Natural killer cell (primary cell): ENCODE data around the gene P2RX6. TPM values are rescaled to one million over a fixed set of nuclear protein-coding genes. Genes with fewer than 3 reads are reported as not detected.

ENCODE experiments used
- ATAC-seq, 3 donors: fragments of 150-1000 bp in 2 of 3; fragments of 200-7000 bp in 1 of 3; cut with Tn5 transposase; 1 replicate in 1 of 3; 2 replicates in 2 of 3; pipeline ENCODE4 v1.10.0; 2021; ENCODE audit warnings: mild to moderate bottlenecking in 2 of 3, moderate library complexity in 2 of 3
- DNase-seq, 2 donors: peaks; one replicate each; pipeline versions ENCODE4 v3.0.0 to v3.0.0-alpha.2; 2013 to 2021; ENCODE audit warnings: mixed read lengths in 1 of 2
- H3K27ac ChIP-seq: one replicate; pipeline ENCODE4 v1.5.1; 2013; ENCODE audit warnings: mild to moderate bottlenecking, low read length
- H3K27me3 ChIP-seq: one replicate; pipeline ENCODE4 v1.6.1; 2013; ENCODE audit warnings: low read length; ENCODE audit not compliant: control insufficient read depth, insufficient read depth
- H3K36me3 ChIP-seq: one replicate; pipeline ENCODE4 v1.6.1; 2013; ENCODE audit warnings: low read length; ENCODE audit not compliant: control insufficient read depth, insufficient read depth
- H3K4me1 ChIP-seq: one replicate; pipeline ENCODE4 v1.6.1; 2013; ENCODE audit warnings: low read length; ENCODE audit not compliant: control insufficient read depth, insufficient read depth
- H3K4me3 ChIP-seq: one replicate; pipeline ENCODE4 v1.5.1; 2013; ENCODE audit warnings: low read length
- H3K9me3 ChIP-seq: one replicate; pipeline ENCODE4 v1.6.1; 2013; ENCODE audit warnings: low read length; ENCODE audit not compliant: control insufficient read depth, insufficient read depth
- H3K27ac Mint-ChIP-seq, 2 donors: one replicate each; pipeline ENCODE4 v1.8.0; 2022; ENCODE audit warnings: mild to moderate bottlenecking in 2 of 2, mixed read lengths in 2 of 2, moderate library complexity in 1 of 2
- H3K27me3 Mint-ChIP-seq, 2 donors: one replicate each; pipeline ENCODE4 v1.8.0; 2022; ENCODE audit warnings: low read depth in 2 of 2, mixed read lengths in 2 of 2
- H3K36me3 Mint-ChIP-seq: one replicate; pipeline ENCODE4 v1.8.0; 2022; ENCODE audit warnings: mixed read lengths
- H3K4me1 Mint-ChIP-seq, 2 donors: one replicate each; pipeline ENCODE4 v1.8.0; 2022; ENCODE audit warnings: mixed read lengths in 2 of 2
- H3K4me3 Mint-ChIP-seq: one replicate; pipeline ENCODE4 v1.8.0; 2022; ENCODE audit warnings: mild to moderate bottlenecking, moderate library complexity, mixed read lengths
- H3K9me3 Mint-ChIP-seq, 2 donors: one replicate each; pipeline ENCODE4 v1.8.0; 2022; ENCODE audit warnings: mixed read lengths in 2 of 2
- CTCF ChIP-seq: fragments of 200-600 bp; IDR thresholded peaks from one replicate; pipeline ENCODE4 v1.8.0; 2022; ENCODE audit warnings: antibody characterized with exemption
- WGBS: methylation state at CpG from one replicate; pipeline ENCODE4 v1.1.7; 2013; ENCODE audit warnings: missing lambda C conversion rate; ENCODE audit not compliant: insufficient coverage; 5-methylcytosine and 5-hydroxymethylcytosine counted together
- intact Hi-C: fragments of 100-400 bp; cut with micrococcal nuclease; formaldehyde crosslinking; loops from one replicate; pipeline ENCODE4 v1.14.2; 2022
- total RNA-seq, 4 donors: library from RNA; stranded (reverse); fragments of 120-200 nt in 1 of 4; gene quantifications; one replicate each; pipeline versions ENCODE4 v1.2.3 to v1.2.4, GENCODE V29; 2013 to 2022

Gene P2RX6
- total RNA-seq, 3 donors from 2014 or later (not counting 1 experiment from before 2014, with no cell fraction given): 0.14 to 0.93 (median 0.18) TPM

- TF ChIP-seq CTCF: no peak
- Histone ChIP-seq H3K36me3 (peaks cover 6% of the 10 kb centered on the region), H3K9me3 (peaks cover 6% of the 10 kb centered on the region), H3K4me3 (peak within 1 kb of the TSS; percentile 78), H3K27me3 (no peaks in the 10 kb centered on the region), H3K4me1 (peaks cover 32% of the 10 kb centered on the region), H3K27ac (peak within 1 kb of the TSS; percentile 77)
- peak; percentile 75 to 87 (median 85) for ATAC-seq
- DNase-seq: peak; percentile 77 to 81
- intact Hi-C loops: loop anchor here (1.0 to 2.0 kb wide), 3 partner anchors 19 to 63 kb away; partner anchors contain the start of gene LRRC74B
- H3K36me3 Mint-ChIP-seq: no peaks in the 10 kb centered on the region
- peak within 1 kb of the TSS; percentile 92 for H3K4me3 Mint-ChIP-seq
- H3K27me3 Mint-ChIP-seq: no peaks in the 10 kb centered on the region
- under 1% methylated on average over 87 of the region's 87 CpGs for WGBS
- H3K27ac Mint-ChIP-seq: peak within 1 kb of the TSS; percentile 80 to 92
- peaks cover 27 to 46% of the 10 kb centered on the region in 2 donors for H3K4me1 Mint-ChIP-seq
- H3K9me3 Mint-ChIP-seq: peaks cover 2 to 3% of the 10 kb centered on the region in 2 donors
These were observed 33.0 kb upstream of the P2RX6 start, which contains the start of gene LZTR1 for GRCh38 chr22:20981787-20982562. Gene LZTR1 (plus strand): TSS chr22:20982297. CDS start chr22:20982372, 75 bp downstream.

GRCh38 chr22:20982563-20982882 lies 32.4 kb upstream of the P2RX6 start:
- Mint-ChIP-seq H3K36me3 (no peaks in the 10 kb centered on the region), H3K27me3 (no peaks in the 10 kb centered on the region), H3K4me1 (peaks cover 27 to 46% of the 10 kb centered on the region in 2 donors), H3K27ac (peak overlapping the region; percentile 80 to 92), H3K9me3 (peaks cover 2 to 3% of the 10 kb centered on the region in 2 donors), H3K4me3 (peak overlapping the region; percentile 92)
- H3K36me3 ChIP-seq: peaks cover 10% of the 10 kb centered on the region
- H3K4me1 ChIP-seq: peaks cover 32% of the 10 kb centered on the region
- peak overlapping the region; percentile 78 for H3K4me3 ChIP-seq
- H3K9me3 ChIP-seq: peaks cover 6% of the 10 kb centered on the region
- no peaks in the 10 kb centered on the region for H3K27me3 ChIP-seq
- ATAC-seq (no peak), DNase-seq (no peak)
- intact Hi-C loops: loop anchor here (1.0 kb wide), 2 partner anchors 19 to 63 kb away; partner anchors contain the start of gene LRRC74B
- peak overlapping the region; percentile 57 for H3K27ac ChIP-seq
- WGBS: 3% methylated on average over 12 of the region's 12 CpGs
- no peak for TF ChIP-seq CTCF

- Histone ChIP-seq H3K4me1 (peaks cover 32% of the 10 kb centered on the region), H3K9me3 (peaks cover 6% of the 10 kb centered on the region), H3K27me3 (no peaks in the 10 kb centered on the region), H3K36me3 (peaks cover 16% of the 10 kb centered on the region), H3K27ac (peak overlapping the region; percentile 57), H3K4me3 (no peak overlapping the region)
- H3K9me3 Mint-ChIP-seq: peaks cover 2 to 3% of the 10 kb centered on the region in 2 donors
- H3K36me3 Mint-ChIP-seq: no peaks in the 10 kb centered on the region
- WGBS: 92% methylated on average over 4 of the region's 5 CpGs
- TF ChIP-seq CTCF: no peak
- intact Hi-C loops: no loop called here
- H3K27me3 Mint-ChIP-seq: no peaks in the 10 kb centered on the region
- peaks cover 27 to 46% of the 10 kb centered on the region in 2 donors for H3K4me1 Mint-ChIP-seq
- H3K27ac Mint-ChIP-seq: peak overlapping the region; percentile 80 to 92
- ATAC-seq (no peak), DNase-seq (no peak)
- peak overlapping the region; percentile 92 for H3K4me3 Mint-ChIP-seq
These were observed 31.7 kb upstream of the P2RX6 start for GRCh38 chr22:20983081-20983771.
